Measurements from ENCODE around the gene UBE2J2. TPM values are rescaled to one million over a fixed set of nuclear protein-coding genes. Genes with fewer than 3 reads are reported as not detected.
A peak's percentile ranks its signal among the peaks of the same experiment; 100 is the strongest.

The UBE2J2 gene
- total RNA-seq, 1 donor: 32.6 TPM

- Histone ChIP-seq H3K9me3 (ENCODE audit: low read depth, low read length) (no peaks in the 10 kb centered on the region), H3K4me2 (ENCODE audit: insufficient read depth, low read length) (no peak overlapping the region), H3K4me3 (ENCODE audit: insufficient read depth, low read length) (no peak overlapping the region), H2AFZ (ENCODE audit: low read length) (no peak overlapping the region), H3K36me3 (ENCODE audit: insufficient read depth, low read length) (no peaks in the 10 kb centered on the region), H3K27ac (ENCODE audit: low read depth, low read length) (no peak overlapping the region), H4K20me1 (ENCODE audit: insufficient read depth, low read length) (peaks cover 4% of the 10 kb centered on the region), H3K4me1 (ENCODE audit: insufficient read depth, low read length) (no peaks in the 10 kb centered on the region), H3K79me2 (ENCODE audit: insufficient read depth, low read length) (peaks cover 18% of the 10 kb centered on the region), H3K27me3 (ENCODE audit: insufficient read depth, low read length) (peaks cover 25% of the 10 kb centered on the region)
- TF ChIP-seq CTCF (IDR thresholded peaks at IDR 0.05; ENCODE audit: extremely low read depth, low read depth, low read length): no peak
- DNase-seq (ENCODE audit: insufficient read length, low spot score, missing footprints): peak; percentile 88
These were observed 36.4 kb downstream of the UBE2J2 start for GRCh38 chr1:1236945-1237873.

GRCh38 chr1:1236176-1236763 is 37.4 kb downstream of the UBE2J2 start:
- Histone ChIP-seq H3K27me3 (ENCODE audit: insufficient read depth, low read length) (peaks cover 25% of the 10 kb centered on the region), H3K4me2 (ENCODE audit: insufficient read depth, low read length) (no peak overlapping the region), H3K79me2 (ENCODE audit: insufficient read depth, low read length) (peaks cover 23% of the 10 kb centered on the region), H2AFZ (ENCODE audit: low read length) (no peak overlapping the region), H3K9me3 (ENCODE audit: low read depth, low read length) (no peaks in the 10 kb centered on the region), H4K20me1 (ENCODE audit: insufficient read depth, low read length) (peaks cover 5% of the 10 kb centered on the region), H3K36me3 (ENCODE audit: insufficient read depth, low read length) (no peaks in the 10 kb centered on the region), H3K4me3 (ENCODE audit: insufficient read depth, low read length) (no peak overlapping the region), H3K4me1 (ENCODE audit: insufficient read depth, low read length) (peaks cover under 1% of the 10 kb centered on the region), H3K27ac (ENCODE audit: low read depth, low read length) (no peak overlapping the region)
- no peak for TF ChIP-seq CTCF (IDR thresholded peaks at IDR 0.05; ENCODE audit: extremely low read depth, low read depth, low read length)
- DNase-seq (ENCODE audit: insufficient read length, low spot score, missing footprints): no peak

GRCh38 chr1:1235016-1235744 is 38.5 kb downstream of the UBE2J2 start:
- no peak for TF ChIP-seq CTCF (IDR thresholded peaks at IDR 0.05; ENCODE audit: extremely low read depth, low read depth, low read length)
- Histone ChIP-seq H2AFZ (ENCODE audit: low read length) (no peak overlapping the region), H3K79me2 (ENCODE audit: insufficient read depth, low read length) (peaks cover 34% of the 10 kb centered on the region), H3K27me3 (ENCODE audit: insufficient read depth, low read length) (peaks cover 25% of the 10 kb centered on the region), H3K27ac (ENCODE audit: low read depth, low read length) (no peak overlapping the region), H3K9me3 (ENCODE audit: low read depth, low read length) (no peaks in the 10 kb centered on the region), H3K4me1 (ENCODE audit: insufficient read depth, low read length) (peaks cover 11% of the 10 kb centered on the region), H3K4me3 (ENCODE audit: insufficient read depth, low read length) (no peak overlapping the region), H4K20me1 (ENCODE audit: insufficient read depth, low read length) (peaks cover 13% of the 10 kb centered on the region), H3K36me3 (ENCODE audit: insufficient read depth, low read length) (no peaks in the 10 kb centered on the region), H3K4me2 (ENCODE audit: insufficient read depth, low read length) (no peak overlapping the region)
- no peak for DNase-seq (ENCODE audit: insufficient read length, low spot score, missing footprints)
